Measurements from ENCODE around the gene GTF2F2.
A peak's percentile ranks its signal among the peaks of the same experiment; 100 is the strongest.

GTF2F2 gene

DNA sequence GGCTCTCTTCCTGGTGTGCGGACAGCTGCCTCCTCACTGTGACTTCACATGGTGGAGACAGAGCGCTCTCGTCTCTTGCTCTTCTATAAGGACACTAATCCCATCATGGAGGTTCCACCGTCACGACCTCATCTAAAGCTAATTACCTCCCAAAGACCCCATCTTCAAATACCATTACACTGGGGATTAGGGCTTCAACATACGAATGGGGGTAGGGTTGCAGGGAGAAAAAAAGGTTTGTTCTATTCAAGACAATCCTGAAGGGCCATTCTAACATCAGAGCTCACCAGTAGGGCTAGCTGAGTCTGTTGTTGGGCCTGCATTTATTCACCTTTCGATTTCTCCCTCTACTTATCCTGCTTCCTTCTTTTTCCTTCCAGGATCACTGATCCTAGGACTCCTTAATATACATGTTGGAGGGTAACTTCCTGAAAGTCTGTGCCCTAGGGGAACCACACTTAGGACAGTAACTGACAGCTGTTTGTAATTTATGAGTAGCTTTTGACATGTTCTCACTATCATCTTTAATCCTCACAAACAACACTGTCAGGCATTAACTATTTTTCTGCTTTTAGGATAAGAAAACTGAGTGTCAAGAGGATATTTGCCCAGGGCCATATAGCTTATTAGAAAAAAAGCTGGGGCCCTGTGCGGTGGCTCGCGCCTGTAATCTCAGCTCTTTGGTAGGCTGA, 18.8 kb upstream of the GTF2F2 start:
- no peaks in the 10 kb centered on the region for H4K20me1 ChIP-seq
- H3K36me3 ChIP-seq, result no peaks in the 10 kb centered on the region
- no peak for TF ChIP-seq Cebpa-rat (IDR thresholded peaks at IDR 0.05)

DNA sequence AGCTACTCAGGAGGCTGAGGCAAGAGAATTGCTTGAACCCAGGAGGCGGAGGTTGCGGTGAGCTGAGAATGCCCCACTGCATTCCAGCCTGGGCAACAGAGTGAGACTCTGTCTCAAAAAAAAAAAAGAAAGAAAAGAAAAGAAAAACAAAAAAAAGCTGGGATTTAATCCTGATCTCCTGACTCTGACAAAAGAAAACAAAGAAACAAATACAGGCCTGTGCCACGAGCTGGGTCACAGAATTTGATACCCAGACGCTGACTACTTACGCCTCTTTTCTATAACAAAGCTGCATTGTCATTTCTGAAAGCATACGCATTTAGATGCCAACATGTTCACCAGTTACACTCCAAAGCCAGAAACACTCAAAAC, 18.2 kb upstream of the GTF2F2 start:
- no peak for TF ChIP-seq Cebpa-rat (IDR thresholded peaks at IDR 0.05)
- H3K27ac ChIP-seq, result no peak overlapping the region
- H4K20me1 ChIP-seq, result no peaks in the 10 kb centered on the region
- H3K4me1 ChIP-seq, result no peaks in the 10 kb centered on the region
- no peak overlapping the region for H3K9ac ChIP-seq
- no peaks in the 10 kb centered on the region for H3K9me3 ChIP-seq
- no peaks in the 10 kb centered on the region for H3K27me3 ChIP-seq
- no peak overlapping the region for H3K4me2 ChIP-seq
- H3K4me3 ChIP-seq, result no peak overlapping the region
- no peaks in the 10 kb centered on the region for H3K36me3 ChIP-seq

More for the DNA sequence above, 18.8 kb upstream of the GTF2F2 start:
- H3K27me3 ChIP-seq, result no peaks in the 10 kb centered on the region
- no peak overlapping the region for H3K27ac ChIP-seq
- H3K4me3 ChIP-seq, result no peak overlapping the region
- H3K4me2 ChIP-seq, result no peak overlapping the region
- no peak overlapping the region for H3K9ac ChIP-seq
- H3K4me1 ChIP-seq, result no peaks in the 10 kb centered on the region
- no peaks in the 10 kb centered on the region for H3K9me3 ChIP-seq

DNA sequence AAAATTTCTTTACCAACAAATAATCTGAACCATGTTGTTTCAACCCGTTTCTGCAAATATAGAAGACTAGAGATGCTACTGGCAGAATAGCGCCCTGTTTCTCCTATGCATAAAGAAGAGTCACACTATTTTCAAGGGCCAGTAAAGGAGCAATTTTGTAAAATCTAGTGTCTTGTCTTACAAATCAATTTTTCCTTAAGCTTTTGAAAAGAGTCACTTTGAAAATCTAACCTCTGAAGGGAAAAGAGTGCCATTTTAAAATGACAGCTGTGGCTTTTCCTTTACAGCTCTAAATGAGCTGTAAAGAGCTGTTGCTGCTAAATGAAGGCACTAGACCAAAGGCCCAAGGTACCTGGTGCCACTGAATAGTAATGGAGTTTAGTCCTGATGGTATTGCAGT, 16.9 kb upstream of the GTF2F2 start:
- no peak for TF ChIP-seq Cebpa-rat (IDR thresholded peaks at IDR 0.05)
- no peak overlapping the region for H3K27ac ChIP-seq
- no peaks in the 10 kb centered on the region for H3K9me3 ChIP-seq
- H3K9ac ChIP-seq, result no peak overlapping the region
- no peaks in the 10 kb centered on the region for H4K20me1 ChIP-seq
- H3K36me3 ChIP-seq, result no peaks in the 10 kb centered on the region
- H3K4me1 ChIP-seq, result no peaks in the 10 kb centered on the region
- no peak overlapping the region for H3K4me2 ChIP-seq
- H3K27me3 ChIP-seq, result no peaks in the 10 kb centered on the region
- no peak overlapping the region for H3K4me3 ChIP-seq

DNA sequence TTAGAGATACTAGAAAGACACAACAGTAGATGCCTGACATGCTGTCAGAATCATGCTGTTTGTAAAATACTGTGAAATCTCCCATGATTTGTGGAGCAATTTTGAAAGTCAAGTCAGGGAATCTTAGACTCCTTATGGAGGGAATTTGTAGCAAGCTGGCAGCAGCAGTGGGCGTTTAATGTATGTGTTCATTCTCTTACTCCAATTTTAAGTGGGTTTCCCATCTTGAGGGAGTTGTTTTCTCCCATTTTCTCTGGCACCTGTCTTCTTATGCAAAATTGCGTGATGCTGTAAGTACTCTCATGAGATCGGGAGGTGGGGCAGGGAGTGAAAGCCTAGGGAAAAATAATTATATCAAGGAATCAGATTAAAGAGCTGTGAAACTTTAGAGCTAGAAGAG, 16.0 kb upstream of the GTF2F2 start:
- H3K36me3 ChIP-seq, result no peaks in the 10 kb centered on the region
- TF ChIP-seq Cebpa-rat (IDR thresholded peaks at IDR 0.05), result no peak
- no peak overlapping the region for H3K27ac ChIP-seq
- H3K4me1 ChIP-seq, result no peaks in the 10 kb centered on the region
- no peaks in the 10 kb centered on the region for H3K27me3 ChIP-seq
- no peak overlapping the region for H3K4me3 ChIP-seq
- H3K9me3 ChIP-seq, result no peaks in the 10 kb centered on the region
- H3K4me2 ChIP-seq, result no peak overlapping the region
- no peak overlapping the region for H3K9ac ChIP-seq
- no peaks in the 10 kb centered on the region for H4K20me1 ChIP-seq

DNA sequence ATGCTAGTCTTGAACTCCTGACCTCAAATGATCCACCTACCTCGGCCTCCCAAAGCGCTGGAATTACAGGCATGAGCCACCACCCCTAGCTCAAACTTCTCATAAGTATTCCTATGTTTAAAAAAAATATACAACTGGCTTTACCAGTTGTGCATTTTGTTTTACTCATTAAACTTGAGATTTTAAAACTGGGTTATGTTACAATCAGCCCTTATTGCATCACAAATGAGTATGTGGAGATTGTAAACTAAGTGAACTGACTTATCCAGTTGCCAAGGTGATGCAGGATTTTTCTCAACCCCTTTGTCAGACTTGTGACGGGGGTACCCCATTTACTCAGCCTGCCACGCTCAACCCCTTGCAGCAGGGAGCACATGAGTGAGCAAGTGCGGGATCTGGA, 14.4 kb upstream of the GTF2F2 start:
- Histone ChIP-seq H3K9me3 (no peaks in the 10 kb centered on the region), H3K27ac (no peak overlapping the region), H3K4me3 (no peak overlapping the region), H3K27me3 (no peaks in the 10 kb centered on the region), H4K20me1 (no peaks in the 10 kb centered on the region), H3K4me2 (no peak overlapping the region), H3K9ac (no peak overlapping the region), H3K4me1 (no peaks in the 10 kb centered on the region), H3K36me3 (no peaks in the 10 kb centered on the region)
- TF ChIP-seq Cebpa-rat (IDR thresholded peaks at IDR 0.05), result no peak

DNA sequence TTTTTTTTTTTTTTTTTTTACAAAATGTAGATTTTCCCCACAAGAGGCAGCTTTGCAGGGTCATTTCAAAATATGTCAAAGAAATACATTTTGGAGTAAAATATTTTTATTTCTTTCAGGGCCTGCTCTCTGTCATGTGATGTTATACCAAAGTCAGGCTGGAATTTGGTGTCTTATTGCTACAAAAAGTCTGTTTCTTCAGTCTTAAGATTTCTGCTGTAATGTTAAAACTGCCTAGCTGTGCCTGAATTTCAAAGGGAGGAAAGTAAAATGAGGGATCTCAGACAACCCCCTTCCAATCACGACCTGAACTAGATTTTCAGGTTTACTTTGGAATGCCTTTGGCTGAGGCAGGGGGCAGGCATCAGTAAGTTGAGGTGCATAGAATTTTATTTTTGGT, 12.8 kb upstream of the GTF2F2 start:
- H3K36me3 ChIP-seq, result no peaks in the 10 kb centered on the region
- no peaks in the 10 kb centered on the region for H3K27me3 ChIP-seq
- no peaks in the 10 kb centered on the region for H3K9me3 ChIP-seq
- no peaks in the 10 kb centered on the region for H4K20me1 ChIP-seq
- TF ChIP-seq Cebpa-rat (IDR thresholded peaks at IDR 0.05), result no peak
- H3K9ac ChIP-seq, result no peak overlapping the region
- H3K4me2 ChIP-seq, result no peak overlapping the region
- H3K4me1 ChIP-seq, result no peaks in the 10 kb centered on the region
- H3K4me3 ChIP-seq, result no peak overlapping the region
- H3K27ac ChIP-seq, result no peak overlapping the region

DNA sequence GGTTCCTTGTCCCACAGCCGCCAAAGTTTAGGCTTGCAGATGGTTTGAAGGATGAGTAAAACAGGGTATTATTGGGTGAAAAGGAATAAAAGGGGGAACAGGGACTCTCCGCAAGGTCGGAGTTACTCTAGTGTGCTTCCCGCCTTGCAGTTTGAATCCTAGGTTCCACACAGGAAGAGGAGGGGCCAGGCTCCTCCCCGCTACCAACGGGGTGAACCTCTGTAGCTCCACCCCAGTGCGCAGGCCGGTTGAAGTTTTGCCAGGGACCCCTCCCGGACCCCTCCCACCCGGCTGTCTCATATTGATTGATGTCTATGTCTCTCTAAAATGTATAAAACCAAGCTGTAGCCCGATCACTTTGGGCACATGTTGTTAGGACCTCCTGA, 11.6 kb upstream of the GTF2F2 start:
- Histone ChIP-seq H3K27me3 (no peaks in the 10 kb centered on the region), H3K9ac (no peak overlapping the region), H4K20me1 (no peaks in the 10 kb centered on the region), H3K4me2 (no peak overlapping the region), H3K36me3 (no peaks in the 10 kb centered on the region), H3K27ac (no peak overlapping the region), H3K4me1 (no peaks in the 10 kb centered on the region), H3K9me3 (no peaks in the 10 kb centered on the region), H3K4me3 (no peak overlapping the region)
- no peak for TF ChIP-seq Cebpa-rat (IDR thresholded peaks at IDR 0.05)

DNA sequence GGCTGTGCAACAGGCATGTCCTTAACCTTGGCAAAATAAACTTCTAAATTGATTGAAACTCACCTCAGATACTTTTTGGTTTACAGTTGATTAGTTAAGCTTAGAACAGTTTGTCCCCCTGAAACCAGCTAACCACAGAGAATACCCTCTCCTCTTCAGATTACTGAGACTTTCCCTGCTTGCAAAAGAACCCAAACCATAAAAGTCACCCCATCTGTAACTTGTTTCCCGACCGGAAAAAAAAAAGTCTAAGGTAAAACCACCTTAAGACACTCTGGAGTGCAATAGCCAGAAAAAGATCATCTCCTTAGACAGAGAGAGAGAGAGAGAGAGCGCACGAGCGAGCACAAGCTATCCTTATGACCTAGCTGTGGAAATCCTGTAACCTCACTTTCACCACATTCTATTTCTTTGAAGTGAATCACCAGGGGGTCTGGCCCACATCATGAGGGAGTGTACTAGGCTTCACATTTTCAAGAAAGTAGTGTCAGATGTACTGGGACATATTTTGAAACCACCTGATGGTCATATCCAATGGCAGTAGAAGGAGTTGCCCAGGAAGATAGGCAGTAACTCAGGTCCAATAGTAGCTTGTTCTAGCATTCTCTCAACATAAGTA, 11.1 kb upstream of the GTF2F2 start:
- Histone ChIP-seq H3K9ac (no peak overlapping the region), H3K27me3 (no peaks in the 10 kb centered on the region), H3K4me3 (no peak overlapping the region), H3K36me3 (no peaks in the 10 kb centered on the region), H3K4me1 (no peaks in the 10 kb centered on the region), H4K20me1 (no peaks in the 10 kb centered on the region), H3K9me3 (no peaks in the 10 kb centered on the region), H3K4me2 (no peak overlapping the region), H3K27ac (no peak overlapping the region)
- no peak for TF ChIP-seq Cebpa-rat (IDR thresholded peaks at IDR 0.05)

DNA sequence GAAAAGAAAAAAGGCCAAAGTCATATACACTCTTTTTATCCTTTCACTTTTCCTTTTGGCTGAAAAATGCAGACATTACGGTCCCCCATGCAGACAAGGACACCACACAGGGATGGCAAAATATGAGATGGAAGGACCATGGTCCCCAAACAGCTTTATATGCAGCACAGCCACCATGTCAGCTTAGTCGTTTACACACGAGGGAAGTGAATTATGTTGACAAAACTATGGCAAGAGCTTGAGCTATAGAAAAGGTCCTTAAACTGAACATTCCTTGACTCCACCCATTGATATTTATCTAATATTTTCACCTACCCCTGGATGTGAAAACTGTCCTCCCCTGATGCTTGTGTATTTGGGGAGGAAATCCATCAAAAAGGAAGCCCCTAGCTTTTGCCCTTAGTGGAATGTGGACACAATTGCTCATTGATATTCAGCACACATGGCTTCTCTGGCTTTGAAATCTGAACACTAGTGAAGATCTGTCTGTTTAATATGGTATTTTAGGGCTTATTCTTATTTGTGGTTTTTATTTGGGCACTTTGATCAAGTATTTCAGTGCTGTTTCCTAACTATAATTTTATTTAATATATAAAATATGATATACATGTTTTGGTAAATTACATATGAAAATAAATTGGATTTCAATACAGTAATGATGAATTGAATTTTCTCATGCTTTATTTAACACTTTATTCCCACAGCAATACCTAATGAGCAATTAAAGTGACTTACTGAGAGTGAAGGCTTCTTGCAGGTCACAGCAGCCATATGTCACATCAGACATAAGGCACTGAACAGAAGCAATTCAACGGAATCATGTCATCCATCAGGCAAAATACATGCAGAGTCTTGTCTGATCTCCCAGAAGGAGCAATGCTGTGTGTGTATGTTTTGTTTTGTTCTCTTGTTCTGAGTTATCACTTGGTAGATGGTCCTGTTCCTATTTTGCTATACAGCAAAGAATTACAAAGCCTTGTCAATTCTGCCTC, 6.8 kb upstream of the GTF2F2 start:
- no peak for TF ChIP-seq Cebpa-rat (IDR thresholded peaks at IDR 0.05)
- Histone ChIP-seq H3K4me3 (no peak overlapping the region), H3K27me3 (no peaks in the 10 kb centered on the region), H4K20me1 (no peaks in the 10 kb centered on the region), H3K9me3 (no peaks in the 10 kb centered on the region), H3K9ac (no peak overlapping the region), H3K36me3 (no peaks in the 10 kb centered on the region), H3K27ac (no peak overlapping the region), H3K4me2 (no peak overlapping the region), H3K4me1 (no peaks in the 10 kb centered on the region)

DNA sequence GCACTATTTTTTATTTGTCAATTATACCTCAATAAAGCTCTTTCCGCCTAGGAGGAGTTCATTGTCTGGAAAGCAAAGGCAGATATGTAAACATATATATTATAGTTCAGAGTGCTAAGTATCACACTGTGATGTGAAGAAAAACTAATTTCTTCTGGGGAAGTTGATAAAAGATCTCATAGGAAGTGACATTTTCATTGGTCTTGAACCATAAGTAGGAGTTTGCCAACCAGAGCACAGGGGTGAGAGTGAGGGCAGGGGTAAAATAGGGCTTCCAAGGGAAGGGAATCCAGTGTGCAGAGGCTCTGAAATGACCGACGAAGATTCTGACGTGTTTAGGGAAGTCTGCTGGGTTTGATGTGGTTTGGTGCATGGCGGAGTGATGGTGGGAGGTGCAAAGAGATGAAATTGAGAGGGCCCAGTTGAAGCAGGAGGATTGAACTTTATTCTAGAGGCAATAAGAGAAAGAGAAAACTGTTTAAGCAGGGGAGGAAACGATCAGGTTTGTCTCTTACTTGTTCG, 780 bp upstream of the GTF2F2 start:
- no peak for TF ChIP-seq Cebpa-rat (IDR thresholded peaks at IDR 0.05)
- Histone ChIP-seq H3K4me2 (peak overlapping the region; percentile 83), H3K36me3 (peaks cover 13% of the 10 kb centered on the region), H3K4me1 (peaks cover 21% of the 10 kb centered on the region), H3K27ac (no peak overlapping the region), H3K4me3 (peak overlapping the region; percentile 85), H3K9me3 (no peaks in the 10 kb centered on the region), H3K27me3 (no peaks in the 10 kb centered on the region), H4K20me1 (peaks cover 31% of the 10 kb centered on the region), H3K9ac (peak overlapping the region; percentile 93)
